Natural killer cell (primary cell): ENCODE measurements around the gene ZC3H18. TPM values are rescaled to one million over a fixed set of nuclear protein-coding genes. Genes with fewer than 3 reads are reported as not detected.

ENCODE experiments used
- ATAC-seq, 3 donors: fragments of 150-1000 bp in 2 of 3; fragments of 200-7000 bp in 1 of 3; cut with Tn5 transposase; 1 replicate in 1 of 3; 2 replicates in 2 of 3; pipeline ENCODE4 v1.10.0; 2021; ENCODE audit warnings: mild to moderate bottlenecking in 2 of 3, moderate library complexity in 2 of 3
- DNase-seq, 2 donors: peaks; one replicate each; pipeline versions ENCODE4 v3.0.0 to v3.0.0-alpha.2; 2013 to 2021; ENCODE audit warnings: mixed read lengths in 1 of 2
- H3K27ac ChIP-seq: one replicate; pipeline ENCODE4 v1.5.1; 2013; ENCODE audit warnings: mild to moderate bottlenecking, low read length
- H3K27me3 ChIP-seq: one replicate; pipeline ENCODE4 v1.6.1; 2013; ENCODE audit warnings: low read length; ENCODE audit not compliant: control insufficient read depth, insufficient read depth
- H3K36me3 ChIP-seq: one replicate; pipeline ENCODE4 v1.6.1; 2013; ENCODE audit warnings: low read length; ENCODE audit not compliant: control insufficient read depth, insufficient read depth
- H3K4me1 ChIP-seq: one replicate; pipeline ENCODE4 v1.6.1; 2013; ENCODE audit warnings: low read length; ENCODE audit not compliant: control insufficient read depth, insufficient read depth
- H3K4me3 ChIP-seq: one replicate; pipeline ENCODE4 v1.5.1; 2013; ENCODE audit warnings: low read length
- H3K9me3 ChIP-seq: one replicate; pipeline ENCODE4 v1.6.1; 2013; ENCODE audit warnings: low read length; ENCODE audit not compliant: control insufficient read depth, insufficient read depth
- H3K27ac Mint-ChIP-seq, 2 donors: one replicate each; pipeline ENCODE4 v1.8.0; 2022; ENCODE audit warnings: mild to moderate bottlenecking in 2 of 2, mixed read lengths in 2 of 2, moderate library complexity in 1 of 2
- H3K27me3 Mint-ChIP-seq, 2 donors: one replicate each; pipeline ENCODE4 v1.8.0; 2022; ENCODE audit warnings: low read depth in 2 of 2, mixed read lengths in 2 of 2
- H3K36me3 Mint-ChIP-seq: one replicate; pipeline ENCODE4 v1.8.0; 2022; ENCODE audit warnings: mixed read lengths
- H3K4me1 Mint-ChIP-seq, 2 donors: one replicate each; pipeline ENCODE4 v1.8.0; 2022; ENCODE audit warnings: mixed read lengths in 2 of 2
- H3K4me3 Mint-ChIP-seq: one replicate; pipeline ENCODE4 v1.8.0; 2022; ENCODE audit warnings: mild to moderate bottlenecking, moderate library complexity, mixed read lengths
- H3K9me3 Mint-ChIP-seq, 2 donors: one replicate each; pipeline ENCODE4 v1.8.0; 2022; ENCODE audit warnings: mixed read lengths in 2 of 2
- WGBS: methylation state at CpG from one replicate; pipeline ENCODE4 v1.1.7; 2013; ENCODE audit warnings: missing lambda C conversion rate; ENCODE audit not compliant: insufficient coverage; 5-methylcytosine and 5-hydroxymethylcytosine counted together
- intact Hi-C: fragments of 100-400 bp; cut with micrococcal nuclease; formaldehyde crosslinking; loops from one replicate; pipeline ENCODE4 v1.14.2; 2022
- total RNA-seq, 4 donors: library from RNA; stranded (reverse); fragments of 120-200 nt in 1 of 4; gene quantifications; one replicate each; pipeline versions ENCODE4 v1.2.3 to v1.2.4, GENCODE V29; 2013 to 2022
- TF ChIP-seq, protein P1 (sequence below): fragments of 200-600 bp; IDR thresholded peaks from one replicate; pipeline ENCODE4 v1.8.0; 2022; ENCODE audit warnings: antibody characterized with exemption

The ZC3H18 gene
- total RNA-seq, 3 donors from 2014 or later (not counting 1 experiment from before 2014, with no cell fraction given) = 125 to 130 (median 126) TPM

DNA sequence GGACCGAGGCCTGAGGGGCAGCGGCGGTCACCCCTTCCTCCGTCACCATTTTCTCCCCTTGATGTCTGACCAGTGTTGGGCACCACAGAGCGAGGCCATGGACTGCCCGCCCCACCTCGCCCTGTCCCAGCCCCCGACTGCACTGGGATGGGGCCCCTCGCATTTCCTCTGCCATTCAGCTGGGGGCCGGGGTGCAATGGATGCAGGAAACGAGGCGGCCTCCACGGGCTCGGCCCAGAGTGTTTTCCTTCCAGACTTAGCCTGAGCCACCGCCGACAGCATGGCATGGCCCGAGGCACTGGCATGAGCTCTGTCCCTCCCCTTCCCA lies 44.6 kb upstream of the ZC3H18 start:
- Mint-ChIP-seq H3K36me3 (no peaks in the 10 kb centered on the region), H3K4me1 (peaks cover 8 to 39% of the 10 kb centered on the region in 2 donors), H3K9me3 (no peaks in the 10 kb centered on the region), H3K27ac (peak overlapping the region; percentile 60 to 78), H3K27me3 (no peaks in the 10 kb centered on the region), H3K4me3 (no peak overlapping the region)
- DNase-seq (no peak), ATAC-seq (no peak)
- peaks cover 28% of the 10 kb centered on the region for H3K36me3 ChIP-seq
- no peak overlapping the region for H3K27ac ChIP-seq
- H3K4me3 ChIP-seq = no peak overlapping the region
- TF ChIP-seq, protein P1, sequence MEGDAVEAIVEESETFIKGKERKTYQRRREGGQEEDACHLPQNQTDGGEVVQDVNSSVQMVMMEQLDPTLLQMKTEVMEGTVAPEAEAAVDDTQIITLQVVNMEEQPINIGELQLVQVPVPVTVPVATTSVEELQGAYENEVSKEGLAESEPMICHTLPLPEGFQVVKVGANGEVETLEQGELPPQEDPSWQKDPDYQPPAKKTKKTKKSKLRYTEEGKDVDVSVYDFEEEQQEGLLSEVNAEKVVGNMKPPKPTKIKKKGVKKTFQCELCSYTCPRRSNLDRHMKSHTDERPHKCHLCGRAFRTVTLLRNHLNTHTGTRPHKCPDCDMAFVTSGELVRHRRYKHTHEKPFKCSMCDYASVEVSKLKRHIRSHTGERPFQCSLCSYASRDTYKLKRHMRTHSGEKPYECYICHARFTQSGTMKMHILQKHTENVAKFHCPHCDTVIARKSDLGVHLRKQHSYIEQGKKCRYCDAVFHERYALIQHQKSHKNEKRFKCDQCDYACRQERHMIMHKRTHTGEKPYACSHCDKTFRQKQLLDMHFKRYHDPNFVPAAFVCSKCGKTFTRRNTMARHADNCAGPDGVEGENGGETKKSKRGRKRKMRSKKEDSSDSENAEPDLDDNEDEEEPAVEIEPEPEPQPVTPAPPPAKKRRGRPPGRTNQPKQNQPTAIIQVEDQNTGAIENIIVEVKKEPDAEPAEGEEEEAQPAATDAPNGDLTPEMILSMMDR = no peak
- 64% methylated on average over 17 of the region's 17 CpGs for WGBS
- H3K4me1 ChIP-seq = peaks cover 48% of the 10 kb centered on the region
- intact Hi-C loops = no loop called here
- H3K27me3 ChIP-seq = no peaks in the 10 kb centered on the region
- H3K9me3 ChIP-seq = no peaks in the 10 kb centered on the region

GRCh38 chr16:88526008-88526905 lies 43.9 kb upstream of the ZC3H18 start:
- peak overlapping the region; percentile 21 for H3K4me3 Mint-ChIP-seq
- H3K36me3 ChIP-seq = peaks cover 32% of the 10 kb centered on the region
- 62% methylated on average over 29 of the region's 29 CpGs for WGBS
- DNase-seq = no peak
- no peaks in the 10 kb centered on the region for H3K27me3 Mint-ChIP-seq
- no peaks in the 10 kb centered on the region for H3K9me3 ChIP-seq
- no peaks in the 10 kb centered on the region for H3K9me3 Mint-ChIP-seq
- no peaks in the 10 kb centered on the region for H3K36me3 Mint-ChIP-seq
- peaks cover 8 to 39% of the 10 kb centered on the region in 2 donors for H3K4me1 Mint-ChIP-seq
- TF ChIP-seq, protein P1 = no peak
- no peak overlapping the region for H3K4me3 ChIP-seq
- peak overlapping the region; percentile 60 to 78 for H3K27ac Mint-ChIP-seq
- H3K27me3 ChIP-seq = no peaks in the 10 kb centered on the region
- peaks cover 50% of the 10 kb centered on the region for H3K4me1 ChIP-seq
- no peak overlapping the region for H3K27ac ChIP-seq
- intact Hi-C loops = no loop called here
- peak in 2 of 3 donors; percentile 23 to 26 for ATAC-seq

DNA sequence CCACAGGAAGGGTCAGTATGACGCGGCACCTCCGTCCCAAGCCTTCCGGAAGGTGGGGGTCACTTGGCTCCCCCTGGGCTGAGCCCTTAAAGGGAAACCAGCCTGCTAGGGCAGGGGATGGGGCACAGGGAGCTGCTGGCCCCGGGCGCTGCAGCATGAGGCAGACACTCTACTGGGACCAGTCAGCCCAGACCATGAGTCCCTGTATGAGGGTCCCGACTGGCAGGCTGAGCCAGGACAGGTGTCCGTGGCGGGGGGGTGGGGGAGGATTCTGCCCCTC lies 43.4 kb upstream of the ZC3H18 start:
- DNase-seq = no peak
- Histone ChIP-seq H3K9me3 (no peaks in the 10 kb centered on the region), H3K4me1 (peaks cover 55% of the 10 kb centered on the region), H3K27me3 (no peaks in the 10 kb centered on the region), H3K36me3 (peaks cover 34% of the 10 kb centered on the region), H3K4me3 (no peak overlapping the region), H3K27ac (no peak overlapping the region)
- peak overlapping the region in 1 of 2 donors; percentile 78 for H3K27ac Mint-ChIP-seq
- peaks cover 8 to 40% of the 10 kb centered on the region in 2 donors for H3K4me1 Mint-ChIP-seq
- 91% methylated on average over 9 of the region's 9 CpGs for WGBS
- TF ChIP-seq, protein P1 = no peak
- no peak for ATAC-seq
- no peaks in the 10 kb centered on the region for H3K36me3 Mint-ChIP-seq
- no peak overlapping the region for H3K4me3 Mint-ChIP-seq
- no peaks in the 10 kb centered on the region for H3K9me3 Mint-ChIP-seq
- H3K27me3 Mint-ChIP-seq = no peaks in the 10 kb centered on the region
- intact Hi-C loops = loop anchor here (1.0 kb wide), 1 partner anchor 84 kb away; no protein-coding TSS in a partner anchor
